Measurements from ENCODE around the gene NCK1.
"Not testable (repeated sequence)": the region's sequence is repeated elsewhere in the genome, so short reads cannot be mapped to it uniquely, and the experiment has no call there.

The NCK1 gene

GRCh38 chr3:136982520-136983138 lies 120.6 kb downstream of the NCK1 start:
- no peak for DNase-seq (ENCODE audit: extremely low read depth in 1 of 2, low read depth in 1 of 2)

DNA sequence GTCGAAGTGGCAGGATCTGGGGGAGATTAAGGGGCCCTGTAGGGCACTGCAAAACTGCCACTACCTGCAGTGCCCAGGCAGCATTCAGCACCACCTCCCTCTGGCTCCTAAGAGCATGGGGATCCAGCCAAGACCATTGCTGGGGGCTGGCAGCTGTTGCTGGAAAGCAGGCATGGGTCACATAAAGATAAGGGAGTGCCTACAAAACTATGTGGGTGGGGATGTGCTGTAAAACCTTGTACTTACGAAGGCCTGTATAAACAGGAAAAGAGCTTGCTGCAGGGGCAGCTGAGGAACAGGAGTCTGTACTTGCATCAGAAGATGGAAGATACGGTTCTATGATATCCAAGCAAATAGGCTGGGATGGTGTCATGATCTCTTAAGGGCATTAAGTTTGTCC lies 122.8 kb downstream of the NCK1 start:
- no peak for DNase-seq (ENCODE audit: extremely low read depth in 1 of 2, low read depth in 1 of 2)

GRCh38 chr3:136987398-136987980 lies 125.5 kb downstream of the NCK1 start:
- not testable (repeated sequence) for DNase-seq (ENCODE audit: extremely low read depth in 1 of 2, low read depth in 1 of 2)

DNA sequence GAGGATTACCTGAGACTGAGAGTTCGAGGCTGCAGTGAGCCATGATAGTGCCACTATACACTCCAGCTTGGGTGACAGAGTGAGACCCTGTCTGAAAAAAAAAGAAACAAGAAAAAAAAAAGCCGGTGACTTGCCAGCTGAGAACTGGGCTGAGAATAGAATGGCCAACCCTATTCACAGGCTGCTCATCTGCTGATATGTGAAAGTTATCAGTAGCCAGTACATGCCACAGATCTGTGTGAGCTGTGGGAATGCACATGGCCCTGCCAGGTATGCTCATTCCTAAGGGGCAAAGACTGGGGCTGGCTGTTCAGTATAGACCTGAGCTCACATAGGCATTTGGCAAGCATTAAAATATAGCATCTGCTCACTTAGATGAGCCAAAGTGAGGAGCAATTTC lies 126.6 kb downstream of the NCK1 start:
- DNase-seq (ENCODE audit: extremely low read depth in 1 of 2, low read depth in 1 of 2) = no peak

- DNase-seq (ENCODE audit: extremely low read depth in 1 of 2, low read depth in 1 of 2) = no peak
Measured at GRCh38 chr3:136989781-136990524, 127.9 kb downstream of the NCK1 start.

- DNase-seq (ENCODE audit: extremely low read depth in 1 of 2, low read depth in 1 of 2) = no peak
Measured at GRCh38 chr3:136990826-136991225, 128.8 kb downstream of the NCK1 start.

GRCh38 chr3:136992115-136992514 lies 130.1 kb downstream of the NCK1 start:
- no peak for DNase-seq (ENCODE audit: extremely low read depth in 1 of 2, low read depth in 1 of 2)

DNA sequence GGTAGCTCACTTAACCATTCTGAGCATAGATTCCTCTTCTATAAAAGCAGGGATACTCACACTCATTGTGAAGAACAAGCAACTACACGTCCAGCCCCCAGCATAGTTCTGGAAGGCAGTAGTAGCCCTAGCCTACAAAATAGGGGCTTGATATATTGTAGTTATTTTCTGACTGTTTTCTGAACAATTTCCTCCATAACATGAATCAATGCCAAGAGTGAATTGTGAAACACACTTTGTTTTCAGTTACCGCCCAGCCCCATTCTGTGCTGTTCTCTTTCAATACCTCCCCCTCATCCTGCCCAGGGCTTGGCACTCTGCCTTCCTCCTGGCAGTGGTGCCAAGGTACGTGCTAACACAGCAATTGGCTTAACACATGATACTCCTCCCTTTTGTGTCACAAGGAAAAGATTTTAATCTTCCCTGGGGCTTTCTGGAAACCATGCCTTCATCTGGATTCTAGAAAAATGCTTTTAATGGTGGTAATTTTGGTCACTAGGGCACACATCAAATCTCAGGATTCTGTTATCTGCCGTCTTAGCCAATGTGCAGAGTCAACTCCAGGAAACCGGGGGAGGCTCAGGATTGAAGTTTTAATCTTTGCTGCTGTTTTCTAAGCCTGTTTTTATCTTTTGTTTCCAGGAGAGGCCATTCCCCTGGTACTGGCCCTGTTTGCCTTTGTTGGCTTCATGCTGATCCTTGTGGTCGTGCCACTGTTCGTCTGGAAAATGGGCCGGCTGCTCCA lies 132.9 kb downstream of the NCK1 start:
- no peak for DNase-seq (ENCODE audit: extremely low read depth in 1 of 2, low read depth in 1 of 2)

- DNase-seq (ENCODE audit: extremely low read depth in 1 of 2, low read depth in 1 of 2) = no peak
Measured at GRCh38 chr3:136995652-136996051, 133.6 kb downstream of the NCK1 start.

All from activated CD8-positive, alpha-beta memory T cell treated with anti-CD3 and anti-CD28 coated beads for 1 hour (primary cell).